Heart left ventricle (tissue), 16 donors: ENCODE data around the gene MB21D2. TPM values are rescaled to one million over a fixed set of nuclear protein-coding genes. Genes with fewer than 3 reads are reported as not detected.

Experiments used
- ATAC-seq, 4 donors: fragments of 200-7000 bp; cut with Tn5 transposase; one replicate each; pipeline ENCODE4 v1.9.1; 2020 to 2022; ENCODE audit warnings: moderate library complexity in 4 of 4, mild to moderate bottlenecking in 3 of 4, moderate number of reproducible peaks in 1 of 4
- DNase-seq, 5 donors: peaks; one replicate each; pipeline ENCODE4 v3.0.0-alpha.2; 2020
- H3K27ac ChIP-seq, 12 donors: fragments of 200-600 bp; sonication (generic) in 4 of 12; one replicate each; pipeline versions ENCODE4 v1.5.0 to v1.8.0; 2016 to 2022; ENCODE audit warnings: mild to moderate bottlenecking in 2 of 12
- H3K27me3 ChIP-seq, 9 donors: fragments of 200-600 bp; sonication (generic) in 2 of 9; one replicate each; pipeline versions ENCODE4 v1.5.1 to v1.8.0; 2016 to 2022; ENCODE audit warnings: mild to moderate bottlenecking in 3 of 9
- H3K36me3 ChIP-seq, 9 donors: fragments of 200-600 bp; sonication (generic) in 2 of 9; one replicate each; pipeline versions ENCODE4 v1.5.0 to v1.8.0; 2018 to 2022; ENCODE audit warnings: mild to moderate bottlenecking in 2 of 9
- H3K4me1 ChIP-seq, 12 donors: fragments of 200-600 bp; sonication (generic) in 4 of 12; one replicate each; pipeline versions ENCODE4 v1.5.0 to v1.8.0; 2016 to 2022; ENCODE audit warnings: mild to moderate bottlenecking in 3 of 12
- H3K4me3 ChIP-seq, 12 donors: fragments of 200-600 bp; sonication (generic) in 4 of 12; one replicate each; pipeline versions ENCODE4 v1.5.0 to v1.8.0; 2017 to 2022; ENCODE audit warnings: mild to moderate bottlenecking in 9 of 12, moderate library complexity in 4 of 12
- H3K9me3 ChIP-seq, 12 donors: fragments of 200-600 bp; sonication (generic) in 4 of 12; one replicate each; pipeline versions ENCODE4 v1.5.0 to v1.8.0; 2016 to 2022; ENCODE audit warnings: mild to moderate bottlenecking in 1 of 12
- CTCF ChIP-seq, 12 donors: fragments of 200-600 bp; sonication (generic) in 4 of 12; IDR thresholded peaks; one replicate each; pipeline versions ENCODE4 v1.5.0 to v1.8.0; 2018 to 2022; ENCODE audit warnings: antibody characterized with exemption in 12 of 12, mild to moderate bottlenecking in 5 of 12
- POLR2A ChIP-seq, 2 donors: fragments of 450-650 bp; IDR thresholded peaks; one replicate each; pipeline ENCODE4 v1.6.1; 2017; ENCODE audit warnings: antibody characterized with exemption in 2 of 2, mild to moderate bottlenecking in 2 of 2, moderate library complexity in 2 of 2
- WGBS, 4 donors: extraction: QIAGEN DNeasy Blood & Tissue Kit in 2 of 4; methylation state at CpG; one replicate each; pipeline versions ENCODE4 v1.1.5 to v1.1.7; 2013 to 2018; 5-methylcytosine and 5-hydroxymethylcytosine counted together
- intact Hi-C, 10 donors: fragments of 100-400 bp; cut with DNase I; formaldehyde crosslinking; loops; one replicate each; pipeline versions ENCODE4 v1.11.1 to v1.14.2; 2022
- polyA plus RNA-seq, 2 donors: library from polyadenylated mRNA; stranded (reverse); fragments of 200-250 nt; gene quantifications; one replicate each; pipeline ENCODE4 v1.2.3, GENCODE V29; 2013
- total RNA-seq, 9 donors: library from RNA; depleted of rRNA in 2 of 9; stranded (reverse); fragments of >200 nt in 2 of 9; fragmentation: NEBNext Ultra II Directional in 3 of 9; extraction: Animal tissue kit (Norgen Biotek cat#: 25700) in 3 of 9; gene quantifications; one replicate each; pipeline versions ENCODE4 v1.1.0 to v1.2.4, GENCODE V29; 2016 to 2023
- donor health status: ischemic (EF 13 %, LVEDD 7.1; RV severe dilation, severe dysfunction).
- donor health status: healthy with polysubstance abuse.
- donor health status: DM: no; HTN: yes; CAD: no.
- donor health status: DM: no; HTN: no; CAD: no.
- donor health status: ischemic (EF 25% LVEDD 6.9; RV normal size, moderate dysfunction).
- donor health status: ischemic (EF 25% LVEDD 5.7; RV mildly dilated, moderate dysfunction).
- donor health status: healthy.
- donor health status: DM: yes; HTN: yes; CAD: no.
- donor health status: ischemic (EF 35%, LVEDD 5.7; RV mildly dilated, moderate dysfunction).
- donor health status: nonischemic (EF 11% LVEDD 7.7; RV severe dilation, severe dysfunction).
- donor health status: DM: yes; HTN: yes; CAD: no.
- donor health status: PGD.
- donor health status: ischemic (EF 29% LVEDD 5.4; RV normal size, mild dysfunction).
- donor health status: nonischemic (EF 23%, LVEDD 6.1; RV moderate dilation, normal function).

Gene MB21D2
- total and polyA plus RNA-seq, 11 donors = 0.91 to 5.0 (median 3.1) TPM

- intact Hi-C loops = no loop called here
- H3K27me3 ChIP-seq = no peaks in the 10 kb centered on the region
- WGBS, 4 donors = 92 to 96% (median 94%) methylated on average over 13 of the region's 13 CpGs
- no peak for DNase-seq
- no peak for ATAC-seq
- H3K4me3 ChIP-seq = no peak overlapping the region
- H3K36me3 ChIP-seq = no peaks in the 10 kb centered on the region
- H3K4me1 ChIP-seq = peaks cover 0 to 60% (median 24%) of the 10 kb centered on the region in 12 donors
- no peak for TF ChIP-seq POLR2A (IDR thresholded peaks at IDR 0.05)
- no peak for TF ChIP-seq CTCF (IDR thresholded peaks at IDR 0.05)
- H3K27ac ChIP-seq = no peak overlapping the region
- H3K9me3 ChIP-seq = no peaks in the 10 kb centered on the region
These were observed 27.0 kb downstream of the MB21D2 start for GRCh38 chr3:192890347-192891335.

DNA sequence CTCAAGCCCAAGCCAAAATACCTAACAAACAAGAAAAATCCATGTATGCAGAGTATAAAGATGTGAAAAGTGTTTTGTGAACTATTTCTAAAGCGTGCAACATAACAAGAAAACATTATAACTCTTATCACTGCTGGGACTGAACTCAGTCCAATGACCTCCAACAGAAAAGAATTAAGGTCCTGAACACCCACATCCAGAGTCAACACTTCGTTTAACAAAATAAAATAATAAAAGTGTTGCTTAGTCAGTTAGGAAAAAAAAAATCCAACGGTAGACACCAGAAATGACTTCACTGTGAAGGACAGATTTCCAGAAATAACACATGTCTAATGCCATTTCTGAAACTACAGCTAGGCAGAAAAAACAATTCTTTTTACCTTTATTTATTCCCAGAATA is 28.0 kb downstream of the MB21D2 start:
- intact Hi-C loops = no loop called here
- 32 to 39% (median 34%) methylated on average over 3 of the region's 3 CpGs for WGBS, 4 donors
- no peaks in the 10 kb centered on the region for H3K9me3 ChIP-seq
- ATAC-seq (peak in 2 of 4 donors; percentile 19 to 52), DNase-seq (no peak)
- H3K27ac ChIP-seq = peak overlapping the region in 3 of 12 donors; percentile 1 to 23 (median 5)
- no peak overlapping the region for H3K4me3 ChIP-seq
- no peaks in the 10 kb centered on the region for H3K27me3 ChIP-seq
- H3K4me1 ChIP-seq = peaks cover 0 to 60% (median 24%) of the 10 kb centered on the region in 12 donors
- no peak for TF ChIP-seq CTCF (IDR thresholded peaks at IDR 0.05)
- no peak for TF ChIP-seq POLR2A (IDR thresholded peaks at IDR 0.05)
- no peaks in the 10 kb centered on the region for H3K36me3 ChIP-seq

DNA sequence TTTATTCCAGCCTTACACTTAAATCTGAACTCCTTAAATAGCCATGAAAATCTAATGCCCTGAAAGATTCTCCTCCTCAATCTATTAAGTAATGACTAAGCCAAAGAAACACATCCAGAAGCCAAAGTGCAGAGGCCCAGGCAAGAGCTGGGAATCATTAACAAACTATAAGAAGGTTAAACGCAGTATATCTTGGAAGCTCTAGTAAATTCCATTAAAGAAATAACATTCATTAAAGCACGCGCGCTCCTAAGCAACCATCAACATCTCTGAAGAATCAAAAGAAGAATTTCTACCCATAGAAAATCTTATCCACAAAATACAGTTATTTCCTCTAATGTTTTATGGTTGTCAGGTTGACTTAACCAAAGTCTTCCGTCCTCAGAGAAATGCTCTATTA is 29.5 kb downstream of the MB21D2 start:
- no peaks in the 10 kb centered on the region for H3K9me3 ChIP-seq
- H3K36me3 ChIP-seq = no peaks in the 10 kb centered on the region
- no peak for DNase-seq
- ATAC-seq = no peak
- intact Hi-C loops = no loop called here
- no peak overlapping the region for H3K4me3 ChIP-seq
- TF ChIP-seq POLR2A (IDR thresholded peaks at IDR 0.05) = no peak
- no peak for TF ChIP-seq CTCF (IDR thresholded peaks at IDR 0.05)
- no peaks in the 10 kb centered on the region for H3K27me3 ChIP-seq
- no peak overlapping the region for H3K27ac ChIP-seq
- peaks cover 0 to 50% (median 24%) of the 10 kb centered on the region in 12 donors for H3K4me1 ChIP-seq
- 92 to 98% (median 96%) methylated on average over 5 of the region's 5 CpGs for WGBS, 4 donors

- Histone ChIP-seq H3K4me3 (no peak overlapping the region), H3K27ac (no peak overlapping the region), H3K27me3 (no peaks in the 10 kb centered on the region), H3K4me1 (peaks cover 0 to 47% (median 23%) of the 10 kb centered on the region in 12 donors), H3K9me3 (no peaks in the 10 kb centered on the region), H3K36me3 (no peaks in the 10 kb centered on the region)
- no peak for DNase-seq
- TF ChIP-seq CTCF (IDR thresholded peaks at IDR 0.05) (no peak), POLR2A (IDR thresholded peaks at IDR 0.05) (no peak)
- ATAC-seq = no peak
- WGBS, 4 donors = 94 to 98% (median 95%) methylated on average over 7 of the region's 7 CpGs
- intact Hi-C loops = no loop called here
These were observed 30.0 kb downstream of the MB21D2 start for GRCh38 chr3:192887701-192888100.
